ENCODE data around the gene GNE.

GRCh38 chr9:36282275-36282674, 24.0 kb upstream of the GNE start:
- TF ChIP-seq POLR2A (IDR thresholded peaks at IDR 0.05) (no peak), CTCF (IDR thresholded peaks at IDR 0.05 in 8 of 11, conservative IDR thresholded peaks at IDR 0.05 in 3 of 11) (no peak)

All from spleen (tissue), 7 donors.